K562 (cell line): ENCODE data around the gene CREB5. TPM values are rescaled to one million over a fixed set of nuclear protein-coding genes. Genes with fewer than 3 reads are reported as not detected.

Source experiments
- ATAC-seq: fragments of 200-7000 bp; cut with Tn5 transposase; 3 replicates; pipeline ENCODE4 v1.9.1; 2020; ENCODE audit warnings: moderate library complexity
- BruUV-seq: library from RNA; stranded (reverse); fragments of 400-500 nt; replicated peaks from 2 replicates; lab custom pipeline; 2021; lab: Mats Ljungman, UMichigan
- CTCF ChIA-PET: fragments of 300-600 bp; formaldehyde crosslinking; extraction: SDS; loops from one replicate; lab custom pipeline; 2021; ENCODE audit warnings: low intra/inter-chr PET ratio; lab: Yijun Ruan, JAX
- POLR2A ChIA-PET: fragments of 300-600, 350-650 bp; sonication (Branson Sonifier 250); formaldehyde crosslinking; extraction: SDS; loops from one replicate; lab custom pipeline; 2021; ENCODE audit warnings: antibody characterized with exemption, inconsistent platforms; lab: Yijun Ruan, JAX
- DNase-seq, 4 experiments: peaks; one replicate each; pipeline versions ENCODE4 v3.0.0 to v3.0.0-alpha.2; 2011 to 2018; ENCODE audit warnings: low spot score in 3 of 4, mixed read lengths in 3 of 4; ENCODE audit errors: extremely low read depth in 1 of 4
- FAIRE-seq: peaks from 2 replicates; lab custom pipeline; 2011; peaks lifted over from hg19 to GRCh38; lab: Jason Lieb, UNC
- H2AFZ ChIP-seq: 2 replicates; pipeline ENCODE4 v1.6.0; 2011; ENCODE audit warnings: low read depth, low read length, control low read depth, inconsistent platforms
- H3K27ac ChIP-seq: fragments of 200-600 bp; 3 replicates; pipeline ENCODE4 v1.8.0; 2011; ENCODE audit warnings: low read depth, mild to moderate bottlenecking, control low read depth, inconsistent platforms, low read length, moderate library complexity, mixed read lengths; ENCODE audit errors: extremely low read depth
- H3K27me3 ChIP-seq, 2 experiments: fragments of 300-600 bp in 1 of 2; 2 replicates in 1 of 2; 3 replicates in 1 of 2; pipeline versions ENCODE4 v1.6.0 to v1.8.0; 2011; ENCODE audit warnings: inconsistent platforms in 2 of 2, low read length in 2 of 2, mild to moderate bottlenecking in 1 of 2, mixed read lengths in 1 of 2, moderate library complexity in 1 of 2; ENCODE audit not compliant: control insufficient read depth in 2 of 2, insufficient read depth in 2 of 2
- H3K36me3 ChIP-seq: fragments of 300-600 bp; 3 replicates; pipeline ENCODE4 v1.8.0; 2011; ENCODE audit warnings: mild to moderate bottlenecking, low read length, inconsistent platforms; ENCODE audit not compliant: control insufficient read depth, insufficient read depth
- H3K4me1 ChIP-seq, 2 experiments: fragments of 200-600 bp in 1 of 2; replicated peaks in 1 of 2; 2 replicates in 1 of 2; 3 replicates in 1 of 2; pipeline versions ENCODE4 v1.5.1 to v1.8.0; 2011; ENCODE audit warnings: inconsistent platforms in 2 of 2, low read length in 2 of 2, mild to moderate bottlenecking in 1 of 2, mixed read lengths in 1 of 2, moderate library complexity in 1 of 2; ENCODE audit not compliant: control insufficient read depth in 2 of 2, insufficient read depth in 2 of 2
- H3K4me2 ChIP-seq: 2 replicates; pipeline ENCODE4 v1.6.1; 2011; ENCODE audit warnings: low read length, control low read depth, inconsistent platforms, mixed read lengths; ENCODE audit not compliant: insufficient read depth
- H3K4me3 ChIP-seq: fragments of 200-600 bp; sonication (generic), shearing (Covaris generic); 2 replicates; pipeline ENCODE4 v1.5.1; 2016; ENCODE audit warnings: control low read depth, inconsistent platforms
- H3K79me2 ChIP-seq: fragments of 200-600 bp; 3 replicates; pipeline ENCODE4 v1.8.0; 2011; ENCODE audit warnings: low read length, inconsistent platforms; ENCODE audit not compliant: control insufficient read depth, insufficient read depth
- H3K9ac ChIP-seq, 2 experiments: 2 replicates each; pipeline versions ENCODE4 v1.6.0 to v1.6.1; 2011; ENCODE audit warnings: low read depth in 2 of 2, low read length in 2 of 2, control low read depth in 1 of 2, inconsistent platforms in 1 of 2, mild to moderate bottlenecking in 1 of 2, mixed read lengths in 1 of 2; ENCODE audit not compliant: insufficient read depth in 1 of 2
- H3K9me1 ChIP-seq: one replicate; pipeline ENCODE4 v1.6.0; 2011; ENCODE audit warnings: inconsistent platforms, mild to moderate bottlenecking, low read length, moderate library complexity; ENCODE audit not compliant: control insufficient read depth, insufficient read depth
- H3K9me3 ChIP-seq: replicated peaks from 2 replicates; pipeline ENCODE4 v1.5.1; 2011; ENCODE audit warnings: low read depth, low read length, inconsistent platforms; ENCODE audit not compliant: control insufficient read depth, insufficient read depth
- H4K20me1 ChIP-seq: replicated peaks from 2 replicates; pipeline ENCODE4 v1.6.1; 2011; ENCODE audit warnings: low read length, inconsistent platforms, mixed read lengths; ENCODE audit not compliant: control insufficient read depth, insufficient read depth
- RFX1 ChIP-seq: fragments of 450-650 bp; IDR thresholded peaks from 2 replicates; pipeline ENCODE4 v1.6.1; 2016; ENCODE audit warnings: mild to moderate bottlenecking, moderate library complexity
- whole genome bisulfite sequencing: fragments of 100-300 bp; shearing (Covaris generic); methylation state at CpG from one replicate; pipeline ENCODE4 v1.1.6; 2016; ENCODE audit warnings: low coverage, mixed read lengths; ENCODE audit not compliant: insufficient coverage; ENCODE audit errors: missing lambda C conversion rate; 5-methylcytosine and 5-hydroxymethylcytosine counted together
- in situ Hi-C: fragments of 300-500 bp; cut with MboI; formaldehyde crosslinking; loops from 4 replicates; pipeline ENCODE4 v1.15.0; 2018; ENCODE audit warnings: inconsistent platforms, mixed read lengths
- intact Hi-C: fragments of 100-400 bp; cut with micrococcal nuclease; formaldehyde crosslinking; loops from 2 replicates; pipeline ENCODE4 v1.14.2; 2022
- polyA plus RNA-seq, 8 experiments: library from polyadenylated mRNA; depleted of rRNA in 4 of 8; stranded (reverse) in 5 of 8; unstranded in 3 of 8; fragments of >200 nt; fragmentation: Nextera tagmentation in 2 of 8; fragmentation: Illumina TruSeq in 1 of 8; extraction: Ambion mirVana in 2 of 8; extraction: Trizol in 1 of 8; gene quantifications; 2 replicates each; pipeline versions ENCODE4 v1.2.1 to v1.2.3, GENCODE V29; 2011 to 2014; ENCODE audit warnings: inconsistent platforms in 1 of 8, missing spikeins in 1 of 8
- total RNA-seq, 7 experiments: library from RNA; depleted of rRNA in 6 of 7; stranded (reverse); fragments of >200 nt in 6 of 7; fragmentation: Illumina TruSeq in 2 of 7; extraction: Trizol in 2 of 7; gene quantifications; 2 replicates each; pipeline versions ENCODE4 v1.2.1 to v1.2.3, GENCODE V29; 2011 to 2021; ENCODE audit warnings: low replicate concordance in 1 of 7
- TF ChIP-seq, protein P1 (sequence below): fragments of 450-650 bp; IDR thresholded peaks from 2 replicates; pipeline ENCODE4 v1.7.1; 2018; ENCODE audit warnings: mild to moderate bottlenecking, low read depth; ENCODE audit not compliant: partially characterized antibody
- TF ChIP-seq, protein P2 (sequence below): sonication (generic); formaldehyde crosslinking; IDR thresholded peaks from 2 replicates; pipeline ENCODE4 v1.8.0; 2022; ENCODE audit warnings: missing genetic modification reagents, mild to moderate bottlenecking, borderline replicate concordance

CREB5 gene
- total and polyA plus RNA-seq, 9 of the 15 experiments (the other 6 are each of a cell fraction or from before 2014, with no cell fraction given): 0.33 to 6.4 (median 1.8) TPM

DNA sequence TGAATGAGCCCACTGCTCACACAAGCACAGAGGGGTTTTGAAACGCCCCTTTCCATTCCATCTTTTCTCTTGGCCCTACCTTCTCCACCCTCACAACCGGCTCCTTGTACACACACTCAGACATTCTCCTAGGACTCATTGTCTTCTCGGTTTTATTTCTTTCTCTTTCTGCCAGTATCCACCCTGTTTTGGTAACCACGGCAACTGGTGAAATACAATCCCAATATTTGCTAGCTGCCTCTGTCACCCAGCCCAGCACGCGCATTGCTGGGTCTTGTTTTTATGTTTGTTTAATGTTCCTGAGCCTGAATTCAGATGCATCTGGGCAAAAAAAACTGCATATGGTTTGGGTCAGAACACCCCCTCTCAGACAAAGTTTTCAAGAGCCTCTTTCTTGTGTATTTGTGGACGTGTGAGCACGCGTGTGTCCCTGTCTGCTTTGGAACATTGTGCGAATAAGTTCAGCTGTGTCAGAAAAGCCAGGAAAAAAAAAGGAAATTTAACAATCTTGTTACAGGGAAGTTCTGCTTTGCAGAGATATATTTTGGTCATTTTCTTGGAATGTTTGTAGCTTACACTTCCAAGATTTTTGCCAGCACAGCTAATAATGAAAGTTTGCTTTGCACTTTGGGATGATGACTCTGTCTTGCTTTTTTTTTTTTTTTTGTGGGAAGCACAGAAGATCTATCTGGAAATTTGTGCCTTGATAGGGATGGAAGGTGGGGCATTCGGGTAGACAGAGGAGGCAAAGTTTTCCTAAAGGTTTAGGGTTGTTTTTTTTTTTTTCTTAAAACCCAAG, 320.0 kb downstream of the CREB5 start:
- H3K9me3 ChIP-seq: no peaks in the 10 kb centered on the region
- H3K79me2 ChIP-seq: no peaks in the 10 kb centered on the region
- no TSS peak for BruUV-seq
- in situ Hi-C loops: no loop called here
- H3K36me3 ChIP-seq: no peaks in the 10 kb centered on the region
- no peaks in the 10 kb centered on the region for H3K4me1 ChIP-seq
- 6% methylated on average over 11 of the region's 11 CpGs for WGBS
- DNase-seq (no peak), FAIRE-seq (no peak), ATAC-seq (no peak)
- POLR2A ChIA-PET: no interaction called here
- peak; percentile 48 for TF ChIP-seq RFX1
- TF ChIP-seq, protein P1, sequence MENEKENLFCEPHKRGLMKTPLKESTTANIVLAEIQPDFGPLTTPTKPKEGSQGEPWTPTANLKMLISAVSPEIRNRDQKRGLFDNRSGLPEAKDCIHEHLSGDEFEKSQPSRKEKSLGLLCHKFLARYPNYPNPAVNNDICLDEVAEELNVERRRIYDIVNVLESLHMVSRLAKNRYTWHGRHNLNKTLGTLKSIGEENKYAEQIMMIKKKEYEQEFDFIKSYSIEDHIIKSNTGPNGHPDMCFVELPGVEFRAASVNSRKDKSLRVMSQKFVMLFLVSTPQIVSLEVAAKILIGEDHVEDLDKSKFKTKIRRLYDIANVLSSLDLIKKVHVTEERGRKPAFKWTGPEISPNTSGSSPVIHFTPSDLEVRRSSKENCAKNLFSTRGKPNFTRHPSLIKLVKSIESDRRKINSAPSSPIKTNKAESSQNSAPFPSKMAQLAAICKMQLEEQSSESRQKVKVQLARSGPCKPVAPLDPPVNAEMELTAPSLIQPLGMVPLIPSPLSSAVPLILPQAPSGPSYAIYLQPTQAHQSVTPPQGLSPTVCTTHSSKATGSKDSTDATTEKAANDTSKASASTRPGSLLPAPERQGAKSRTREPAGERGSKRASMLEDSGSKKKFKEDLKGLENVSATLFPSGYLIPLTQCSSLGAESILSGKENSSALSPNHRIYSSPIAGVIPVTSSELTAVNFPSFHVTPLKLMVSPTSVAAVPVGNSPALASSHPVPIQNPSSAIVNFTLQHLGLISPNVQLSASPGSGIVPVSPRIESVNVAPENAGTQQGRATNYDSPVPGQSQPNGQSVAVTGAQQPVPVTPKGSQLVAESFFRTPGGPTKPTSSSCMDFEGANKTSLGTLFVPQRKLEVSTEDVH: no peak
- TF ChIP-seq, protein P2, sequence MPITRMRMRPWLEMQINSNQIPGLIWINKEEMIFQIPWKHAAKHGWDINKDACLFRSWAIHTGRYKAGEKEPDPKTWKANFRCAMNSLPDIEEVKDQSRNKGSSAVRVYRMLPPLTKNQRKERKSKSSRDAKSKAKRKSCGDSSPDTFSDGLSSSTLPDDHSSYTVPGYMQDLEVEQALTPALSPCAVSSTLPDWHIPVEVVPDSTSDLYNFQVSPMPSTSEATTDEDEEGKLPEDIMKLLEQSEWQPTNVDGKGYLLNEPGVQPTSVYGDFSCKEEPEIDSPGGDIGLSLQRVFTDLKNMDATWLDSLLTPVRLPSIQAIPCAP (CRISPR knock-in tag): no peak
- no peaks in the 10 kb centered on the region for H4K20me1 ChIP-seq
- no peak overlapping the region for H3K27ac ChIP-seq
- H3K9me1 ChIP-seq: no peaks in the 10 kb centered on the region
- H3K27me3 ChIP-seq: peaks cover 0 to 7% of the 10 kb centered on the region in 2 experiments; a peak in 3 of 5 replicates
- H3K9ac ChIP-seq: no peak overlapping the region
- no peak overlapping the region for H2AFZ ChIP-seq
- intact Hi-C loops: no loop called here
- no peak overlapping the region for H3K4me2 ChIP-seq
- H3K4me3 ChIP-seq: no peak overlapping the region
- CTCF ChIA-PET: no interaction called here
